ENCODE measurements around the gene APOB. TPM values are rescaled to one million over a fixed set of nuclear protein-coding genes. Genes with fewer than 3 reads are reported as not detected.

APOB gene
- total RNA-seq: not detected

DNA sequence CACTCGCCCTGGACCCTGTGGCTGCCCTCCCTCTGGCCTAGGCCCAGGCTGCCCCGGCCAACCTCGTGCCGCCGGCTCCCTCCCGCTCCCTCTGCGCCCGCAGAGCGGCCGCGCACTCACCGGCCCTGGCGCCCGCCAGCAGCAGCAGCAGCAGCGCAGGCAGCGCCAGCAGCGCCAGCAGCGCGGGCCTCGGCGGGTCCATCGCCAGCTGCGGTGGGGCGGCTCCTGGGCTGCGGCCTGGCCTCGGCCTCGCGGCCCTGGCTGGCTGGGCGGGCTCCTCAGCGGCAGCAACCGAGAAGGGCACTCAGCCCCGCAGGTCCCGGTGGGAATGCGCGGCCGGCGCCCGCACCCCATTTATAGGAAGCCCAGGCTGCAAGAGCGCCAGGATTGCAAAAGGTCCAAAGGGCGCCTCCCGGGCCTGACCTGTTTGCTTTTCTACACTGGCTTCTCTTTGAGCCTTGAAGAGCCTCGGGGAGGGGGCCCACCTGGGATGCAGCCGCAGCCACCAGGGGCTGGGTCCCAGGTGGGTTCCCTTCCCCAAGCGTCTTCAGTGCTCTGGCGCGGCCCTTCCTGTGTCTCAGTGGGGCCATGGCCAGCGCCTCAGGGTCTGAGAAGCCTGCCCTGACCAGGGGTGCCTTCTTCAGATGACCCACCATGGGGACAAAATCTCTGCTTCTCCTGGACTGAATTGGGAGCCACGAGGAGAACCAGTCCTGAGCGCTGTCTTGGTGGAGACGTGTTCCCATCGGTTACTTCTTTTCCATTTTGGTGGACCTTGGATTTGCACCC is at the start of gene APOB:
TSS of gene APOB (minus strand) at position 330 of the 789 bp plus-strand sequence. CDS start at position 202, 128 bp downstream.
- ChIA-PET POLR2A (no interaction called here), CTCF (interaction anchor here (1.7 kb wide), 1 partner anchor 11 kb away, joined by 8 read pairs; no protein-coding TSS in a partner anchor)
- Mint-ChIP-seq H3K27me3 (ENCODE audit: low read depth) (peaks cover 15% of the 10 kb centered on the region), H3K4me3 (no peak within 1 kb of the TSS), H3K27ac (no peak within 1 kb of the TSS), H3K36me3 (ENCODE audit: low read depth) (no peaks in the 10 kb centered on the region), H3K9me3 (ENCODE audit: insufficient read depth) (no peaks in the 10 kb centered on the region), H3K4me1 (ENCODE audit: low read depth) (no peaks in the 10 kb centered on the region)
- DNase-seq (no peak), ATAC-seq (no peak)

GRCh38 chr2:21092308-21092869 is 48.5 kb upstream of the APOB start:
- ATAC-seq (no peak), DNase-seq (no peak)
- no peak overlapping the region for H3K4me3 Mint-ChIP-seq
- H3K36me3 Mint-ChIP-seq (ENCODE audit: low read depth): no peaks in the 10 kb centered on the region
- no peaks in the 10 kb centered on the region for H3K27me3 Mint-ChIP-seq (ENCODE audit: low read depth)
- CTCF ChIA-PET: interaction anchor here (0.6 to 0.7 kb wide), 2 partner anchors 100 to 225 kb away, joined by 3 read pairs; no protein-coding TSS in a partner anchor
- H3K9me3 Mint-ChIP-seq (ENCODE audit: insufficient read depth): no peaks in the 10 kb centered on the region
- POLR2A ChIA-PET: no interaction called here
- no peaks in the 10 kb centered on the region for H3K4me1 Mint-ChIP-seq (ENCODE audit: low read depth)
- no peak overlapping the region for H3K27ac Mint-ChIP-seq

DNA sequence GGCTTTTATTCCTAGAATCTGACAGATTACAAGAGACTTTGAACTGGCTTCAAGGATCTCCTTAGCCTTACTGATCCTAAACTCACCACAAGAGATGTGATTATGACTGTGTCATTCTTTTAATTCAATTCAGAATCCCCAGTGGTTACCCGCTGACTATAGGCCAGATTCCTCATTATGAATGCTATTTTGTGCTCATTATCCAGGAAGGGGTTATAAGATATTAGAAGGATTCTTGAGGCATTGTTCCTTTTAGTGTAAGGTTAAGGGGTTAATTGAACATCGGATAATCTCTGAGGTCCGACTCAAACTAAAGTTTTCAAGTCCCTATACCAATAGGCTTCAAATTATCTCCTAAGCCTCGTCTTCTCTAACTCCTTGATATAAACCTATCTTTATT is 40.5 kb upstream of the APOB start:
- ChIA-PET CTCF (no interaction called here), POLR2A (no interaction called here)
- Mint-ChIP-seq H3K36me3 (ENCODE audit: low read depth) (no peaks in the 10 kb centered on the region), H3K4me1 (ENCODE audit: low read depth) (no peaks in the 10 kb centered on the region), H3K9me3 (ENCODE audit: insufficient read depth) (no peaks in the 10 kb centered on the region), H3K27ac (no peak overlapping the region), H3K4me3 (no peak overlapping the region), H3K27me3 (ENCODE audit: low read depth) (no peaks in the 10 kb centered on the region)
- DNase-seq: no peak
- no peak for ATAC-seq

DNA sequence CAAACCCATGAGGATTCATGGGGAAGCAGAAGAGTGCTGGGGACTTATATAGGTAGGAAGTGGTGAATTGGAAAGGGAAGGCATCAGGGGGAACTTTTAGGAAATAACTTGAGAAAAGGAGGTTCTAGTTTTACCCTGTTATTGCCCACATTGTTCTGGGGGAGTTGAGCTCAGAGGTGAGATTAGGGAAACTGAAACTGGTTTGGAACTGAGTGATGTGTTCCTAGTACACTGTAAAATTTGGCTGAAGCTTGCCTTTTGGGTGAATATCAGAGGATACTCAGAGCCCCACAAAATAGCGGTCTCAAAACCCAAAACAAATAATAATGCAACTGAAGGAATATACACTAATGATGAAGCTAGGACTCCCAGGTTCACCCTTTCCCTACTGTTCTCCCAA is 39.6 kb upstream of the APOB start:
- H3K27ac Mint-ChIP-seq: no peak overlapping the region
- peaks cover 4% of the 10 kb centered on the region for H3K9me3 Mint-ChIP-seq (ENCODE audit: insufficient read depth)
- H3K4me3 Mint-ChIP-seq: no peak overlapping the region
- ChIA-PET CTCF (interaction anchor here (0.6 kb wide), 1 partner anchor 422 kb away, joined by 3 read pairs; no protein-coding TSS in a partner anchor), POLR2A (no interaction called here)
- H3K36me3 Mint-ChIP-seq (ENCODE audit: low read depth): no peaks in the 10 kb centered on the region
- no peak for DNase-seq
- H3K27me3 Mint-ChIP-seq (ENCODE audit: low read depth): no peaks in the 10 kb centered on the region
- no peak for ATAC-seq
- H3K4me1 Mint-ChIP-seq (ENCODE audit: low read depth): no peaks in the 10 kb centered on the region

DNA sequence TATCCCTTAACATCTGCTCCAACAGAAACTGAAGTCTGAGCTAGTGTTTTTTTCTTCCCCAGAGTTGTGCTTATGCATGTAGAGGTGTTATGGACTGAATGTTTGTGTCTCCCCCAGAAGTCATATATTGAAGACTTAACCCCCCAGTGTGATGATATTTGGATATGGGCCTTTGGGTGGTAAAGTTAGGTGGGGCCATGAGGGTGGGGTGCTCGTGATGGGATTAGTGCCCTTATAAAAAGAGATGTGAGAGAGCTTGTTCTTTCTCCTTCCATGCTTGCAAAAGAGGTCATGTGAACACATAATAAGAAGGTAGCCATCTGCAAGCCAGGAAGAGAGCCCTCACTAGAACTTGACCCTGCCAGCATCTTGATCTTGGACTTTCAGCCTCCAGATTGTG is 34.4 kb upstream of the APOB start:
- ChIA-PET CTCF (no interaction called here), POLR2A (no interaction called here)
- Mint-ChIP-seq H3K27me3 (ENCODE audit: low read depth) (no peaks in the 10 kb centered on the region), H3K4me3 (no peak overlapping the region), H3K9me3 (ENCODE audit: insufficient read depth) (peaks cover 6% of the 10 kb centered on the region), H3K36me3 (ENCODE audit: low read depth) (no peaks in the 10 kb centered on the region), H3K27ac (no peak overlapping the region), H3K4me1 (ENCODE audit: low read depth) (no peaks in the 10 kb centered on the region)
- ATAC-seq: no peak
- no peak for DNase-seq

- DNase-seq: no peak
- Mint-ChIP-seq H3K4me3 (no peak overlapping the region), H3K27ac (no peak overlapping the region), H3K4me1 (ENCODE audit: low read depth) (no peaks in the 10 kb centered on the region), H3K27me3 (ENCODE audit: low read depth) (no peaks in the 10 kb centered on the region), H3K9me3 (ENCODE audit: insufficient read depth) (no peaks in the 10 kb centered on the region), H3K36me3 (ENCODE audit: low read depth) (no peaks in the 10 kb centered on the region)
- ChIA-PET POLR2A (no interaction called here), CTCF (no interaction called here)
- no peak for ATAC-seq
Observed at GRCh38 chr2:21072477-21073242, 28.8 kb upstream of the APOB start.

- no peaks in the 10 kb centered on the region for H3K4me1 Mint-ChIP-seq (ENCODE audit: low read depth)
- H3K27me3 Mint-ChIP-seq (ENCODE audit: low read depth): peaks cover 3% of the 10 kb centered on the region
- H3K4me3 Mint-ChIP-seq: no peak overlapping the region
- H3K27ac Mint-ChIP-seq: no peak overlapping the region
- no peaks in the 10 kb centered on the region for H3K36me3 Mint-ChIP-seq (ENCODE audit: low read depth)
- DNase-seq: no peak
- ChIA-PET POLR2A (no interaction called here), CTCF (no interaction called here)
- H3K9me3 Mint-ChIP-seq (ENCODE audit: insufficient read depth): no peaks in the 10 kb centered on the region
- no peak for ATAC-seq
Observed at GRCh38 chr2:21070341-21071257, 26.7 kb upstream of the APOB start.

GRCh38 chr2:21069746-21070340 is 26.0 kb upstream of the APOB start:
- H3K9me3 Mint-ChIP-seq (ENCODE audit: insufficient read depth): no peaks in the 10 kb centered on the region
- H3K4me3 Mint-ChIP-seq: no peak overlapping the region
- DNase-seq (no peak), ATAC-seq (no peak)
- no peaks in the 10 kb centered on the region for H3K36me3 Mint-ChIP-seq (ENCODE audit: low read depth)
- ChIA-PET CTCF (no interaction called here), POLR2A (no interaction called here)
- H3K27me3 Mint-ChIP-seq (ENCODE audit: low read depth): peaks cover 3% of the 10 kb centered on the region
- no peaks in the 10 kb centered on the region for H3K4me1 Mint-ChIP-seq (ENCODE audit: low read depth)
- H3K27ac Mint-ChIP-seq: no peak overlapping the region

DNA sequence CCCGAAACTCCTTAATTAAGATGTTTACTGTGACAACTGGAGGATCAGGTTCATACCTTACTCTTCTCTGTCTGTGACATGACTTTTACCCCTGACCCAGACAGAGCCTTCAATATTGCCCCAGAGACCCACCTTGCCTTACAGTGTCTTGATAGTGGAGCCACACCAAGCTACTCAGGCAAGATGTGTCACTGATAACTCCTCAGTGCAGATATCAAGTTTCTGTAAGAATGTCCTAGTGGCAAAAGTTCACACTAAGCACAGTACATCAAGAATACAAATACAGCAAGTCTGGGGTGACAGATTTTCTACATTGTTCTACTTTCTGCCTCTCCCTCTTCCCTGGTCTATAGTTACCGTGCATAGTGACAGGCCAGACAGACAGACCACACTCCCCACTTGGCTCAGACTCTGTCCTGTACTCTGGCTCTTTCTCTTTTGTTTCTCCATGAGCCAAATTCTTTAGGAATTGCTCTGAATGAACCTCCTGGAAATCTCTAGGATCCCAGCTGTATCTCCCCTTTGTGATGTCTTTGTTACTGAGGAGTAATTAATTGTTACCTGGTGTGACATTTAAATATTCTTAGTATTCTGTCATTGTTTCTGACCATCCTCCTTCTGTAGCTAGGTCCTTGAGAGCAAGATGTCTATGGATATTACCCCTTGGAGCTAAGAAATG is 24.1 kb upstream of the APOB start:
- ATAC-seq: no peak
- H3K4me3 Mint-ChIP-seq: no peak overlapping the region
- no peaks in the 10 kb centered on the region for H3K36me3 Mint-ChIP-seq (ENCODE audit: low read depth)
- no peak for DNase-seq
- ChIA-PET CTCF (no interaction called here), POLR2A (no interaction called here)
- no peaks in the 10 kb centered on the region for H3K9me3 Mint-ChIP-seq (ENCODE audit: insufficient read depth)
- no peaks in the 10 kb centered on the region for H3K4me1 Mint-ChIP-seq (ENCODE audit: low read depth)
- H3K27me3 Mint-ChIP-seq (ENCODE audit: low read depth): peaks cover 3% of the 10 kb centered on the region
- no peak overlapping the region for H3K27ac Mint-ChIP-seq

DNA sequence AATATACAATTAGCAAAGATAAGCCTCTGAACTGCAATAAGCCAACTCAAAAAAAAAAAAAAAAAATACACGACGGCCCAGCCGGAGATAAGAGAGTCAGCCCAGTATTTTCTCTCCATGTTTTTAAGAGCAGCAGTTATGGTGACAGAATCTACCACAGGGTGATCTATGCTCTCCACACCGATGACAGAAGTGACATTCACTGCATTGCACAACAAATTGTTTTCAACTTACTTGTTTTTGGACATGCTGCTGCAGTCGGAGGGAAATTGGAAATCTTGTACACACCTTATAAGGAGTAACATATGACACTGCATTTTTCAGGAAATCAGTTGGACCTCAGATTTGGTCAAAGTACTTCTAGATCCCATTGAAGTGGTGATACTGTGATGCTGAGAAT is 23.3 kb upstream of the APOB start:
- ATAC-seq: no peak
- Mint-ChIP-seq H3K27me3 (ENCODE audit: low read depth) (peaks cover 3% of the 10 kb centered on the region), H3K36me3 (ENCODE audit: low read depth) (no peaks in the 10 kb centered on the region), H3K27ac (no peak overlapping the region), H3K9me3 (ENCODE audit: insufficient read depth) (no peaks in the 10 kb centered on the region), H3K4me1 (ENCODE audit: low read depth) (no peaks in the 10 kb centered on the region), H3K4me3 (no peak overlapping the region)
- DNase-seq: no peak
- POLR2A ChIA-PET: no interaction called here
- CTCF ChIA-PET: no interaction called here
